H1 (cell line): ENCODE results near the gene ANKFY1. TPM values are rescaled to one million over a fixed set of nuclear protein-coding genes. Genes with fewer than 3 reads are reported as not detected.

Source experiments
- CTCF ChIA-PET: fragments of 300-600 bp; sonication (Branson Sonifier 250); formaldehyde crosslinking; loops from one replicate; lab custom pipeline; 2021; ENCODE audit not compliant: partially characterized antibody; lab: Charles Lee
- POLR2A ChIA-PET: fragments of 300-600 bp; sonication (Branson Sonifier 250); formaldehyde crosslinking; loops from one replicate; lab custom pipeline; 2021; ENCODE audit warnings: inconsistent platforms; ENCODE audit not compliant: partially characterized antibody; lab: Charles Lee
- DNase-seq, 2 experiments: peaks; one replicate each; pipeline versions ENCODE4 v3.0.0 to v3.0.0-alpha.2; 2010 to 2022; ENCODE audit warnings: low spot score in 2 of 2, low read depth in 1 of 2, mixed read lengths in 1 of 2
- FAIRE-seq: peaks from 2 replicates; lab custom pipeline; 2011; peaks lifted over from hg19 to GRCh38; lab: Jason Lieb, UNC
- H2AFZ ChIP-seq: 2 replicates; pipeline ENCODE4 v1.8.1; 2012; ENCODE audit warnings: low read length, inconsistent platforms
- H2AK5ac ChIP-seq: 2 replicates; pipeline ENCODE4 v1.6.1; 2013; ENCODE audit warnings: low read depth, low read length
- H2BK120ac ChIP-seq: replicated peaks from 2 replicates; pipeline ENCODE3; 2013; ENCODE audit warnings: low read depth, low read length, inconsistent platforms
- H2BK12ac ChIP-seq: 2 replicates; pipeline ENCODE4 v1.6.1; 2013; ENCODE audit warnings: low read depth, low read length
- H2BK15ac ChIP-seq: 2 replicates; pipeline ENCODE4 v1.6.1; 2013; ENCODE audit warnings: low read length
- H2BK20ac ChIP-seq: 2 replicates; pipeline ENCODE4 v1.6.1; 2013; ENCODE audit warnings: low read length
- H2BK5ac ChIP-seq: 2 replicates; pipeline ENCODE4 v1.6.1; 2013; ENCODE audit warnings: low read depth, low read length
- H3K14ac ChIP-seq: 2 replicates; pipeline ENCODE4 v1.6.1; 2013; ENCODE audit warnings: inconsistent platforms; ENCODE audit not compliant: insufficient read length
- H3K18ac ChIP-seq: 2 replicates; pipeline ENCODE4 v1.6.1; 2013; ENCODE audit warnings: low read length; ENCODE audit errors: extremely low read depth
- H3K23ac ChIP-seq: 2 replicates; pipeline ENCODE4 v1.6.1; 2013; ENCODE audit warnings: inconsistent platforms; ENCODE audit not compliant: insufficient read length
- H3K23me2 ChIP-seq: 2 replicates; pipeline ENCODE4 v1.6.1; 2013; ENCODE audit warnings: low read depth, low read length
- H3K27ac ChIP-seq: 2 replicates; pipeline ENCODE4 v1.6.1; 2011; ENCODE audit warnings: low read depth, low read length, inconsistent platforms
- H3K27me3 ChIP-seq, 4 experiments: replicated peaks in 1 of 4; 1 replicate in 1 of 4; 2 replicates in 3 of 4; pipeline versions ENCODE4 v1.6.1 to v1.8.1; 2011 to 2013; ENCODE audit warnings: low read length in 3 of 4, mild to moderate bottlenecking in 3 of 4, inconsistent platforms in 2 of 4, mixed read lengths in 2 of 4, moderate library complexity in 1 of 4; ENCODE audit not compliant: control insufficient read depth in 3 of 4, insufficient read depth in 3 of 4; ENCODE audit errors: extremely low read depth in 1 of 4
- H3K36me3 ChIP-seq, 4 experiments: 2 replicates each; pipeline versions ENCODE4 v1.6.1 to v1.8.1; 2011 to 2013; ENCODE audit warnings: mild to moderate bottlenecking in 4 of 4, low read length in 3 of 4, moderate library complexity in 2 of 4, control low read depth in 1 of 4, inconsistent platforms in 1 of 4; ENCODE audit not compliant: insufficient read depth in 4 of 4, control insufficient read depth in 2 of 4
- H3K4ac ChIP-seq: replicated peaks from 2 replicates; pipeline ENCODE3; 2013; ENCODE audit warnings: low read length, low read depth, mixed read lengths, inconsistent platforms; ENCODE audit not compliant: insufficient read length
- H3K4me1 ChIP-seq, 4 experiments: replicated peaks in 1 of 4; 1 replicate in 1 of 4; 2 replicates in 3 of 4; pipeline versions ENCODE4 v1.6.1 to v1.8.1; 2011 to 2013; ENCODE audit warnings: low read length in 3 of 4, inconsistent platforms in 2 of 4, mixed read lengths in 1 of 4; ENCODE audit not compliant: insufficient read depth in 4 of 4, control insufficient read depth in 3 of 4
- H3K4me2 ChIP-seq, 2 experiments: 2 replicates each; pipeline versions ENCODE4 v1.6.1 to v1.8.1; 2011 to 2013; ENCODE audit warnings: low read depth in 2 of 2, low read length in 2 of 2, control low read depth in 1 of 2, inconsistent platforms in 1 of 2, mild to moderate bottlenecking in 1 of 2; ENCODE audit not compliant: insufficient read depth in 1 of 2
- H3K4me3 ChIP-seq, 4 experiments: fragments of 200-600, 300-600 bp in 1 of 4; sonication (generic), shearing (Covaris generic), sonication (Bioruptor Twin) in 1 of 4; 2 replicates each; pipeline versions ENCODE4 v1.5.1 to v1.8.1; 2011 to 2016; ENCODE audit warnings: low read length in 4 of 4, low read depth in 3 of 4, control low read depth in 2 of 4, inconsistent platforms in 2 of 4, mild to moderate bottlenecking in 2 of 4, mixed read lengths in 1 of 4, moderate library complexity in 1 of 4; ENCODE audit not compliant: insufficient read depth in 2 of 4; ENCODE audit errors: extremely low read depth in 1 of 4
- H3K56ac ChIP-seq: replicated peaks from 2 replicates; pipeline ENCODE3; 2013; ENCODE audit warnings: low read depth, mild to moderate bottlenecking, mixed read lengths, low read length, inconsistent platforms; ENCODE audit not compliant: insufficient read length
- H3K79me1 ChIP-seq: 2 replicates; pipeline ENCODE4 v1.6.1; 2013; ENCODE audit warnings: low read depth, low read length, control low read depth
- H3K79me2 ChIP-seq, 2 experiments: 2 replicates each; pipeline versions ENCODE4 v1.6.1 to v1.8.1; 2012 to 2013; ENCODE audit warnings: low read length in 2 of 2, mild to moderate bottlenecking in 2 of 2, inconsistent platforms in 1 of 2; ENCODE audit not compliant: insufficient read depth in 2 of 2, control insufficient read depth in 1 of 2
- H3K9ac ChIP-seq, 4 experiments: replicated peaks in 1 of 4; 1 replicate in 1 of 4; 2 replicates in 3 of 4; pipeline versions ENCODE4 v1.6.1 to v1.8.1; 2011 to 2013; ENCODE audit warnings: low read depth in 3 of 4, low read length in 3 of 4, control low read depth in 2 of 4, mild to moderate bottlenecking in 2 of 4, moderate library complexity in 2 of 4, inconsistent platforms in 1 of 4; ENCODE audit errors: extremely low read depth in 1 of 4
- H3K9me3 ChIP-seq, 2 experiments: 2 replicates each; pipeline versions ENCODE4 v1.6.1 to v1.8.1; 2012 to 2013; ENCODE audit warnings: mild to moderate bottlenecking in 2 of 2, moderate library complexity in 2 of 2, control low read depth in 1 of 2, inconsistent platforms in 1 of 2, low read depth in 1 of 2, low read length in 1 of 2, mixed read lengths in 1 of 2; ENCODE audit not compliant: insufficient read depth in 2 of 2
- H4K20me1 ChIP-seq, 2 experiments: replicated peaks in 1 of 2; 2 replicates each; pipeline versions ENCODE3 to v1.8.1; 2011 to 2013; ENCODE audit warnings: inconsistent platforms in 2 of 2, low read length in 2 of 2, mild to moderate bottlenecking in 1 of 2; ENCODE audit not compliant: insufficient read depth in 2 of 2, control insufficient read depth in 1 of 2
- H4K5ac ChIP-seq: 2 replicates; pipeline ENCODE4 v1.6.1; 2013; ENCODE audit warnings: low read length, low read depth, mixed read lengths, inconsistent platforms; ENCODE audit not compliant: insufficient read length
- H4K8ac ChIP-seq: 2 replicates; pipeline ENCODE4 v1.8.0; 2013; ENCODE audit warnings: mild to moderate bottlenecking, moderate library complexity, low read length, inconsistent platforms; ENCODE audit not compliant: insufficient read depth; ENCODE audit errors: extremely low read depth
- H4K91ac ChIP-seq: replicated peaks from 2 replicates; pipeline ENCODE3; 2013; ENCODE audit warnings: low read length, mixed read lengths, inconsistent platforms; ENCODE audit not compliant: insufficient read length
- ATF2 ChIP-seq: IDR thresholded peaks from 2 replicates; pipeline ENCODE4 v1.6.1; 2012; ENCODE audit warnings: low read length, inconsistent platforms
- BACH1 ChIP-seq: IDR thresholded peaks from 2 replicates; pipeline ENCODE4 v1.6.1; 2012; ENCODE audit warnings: low read length, improper control_type of control experiment
- BCL11A ChIP-seq, 2 experiments: IDR thresholded peaks; one replicate each; pipeline ENCODE4 v1.6.1; 2011; ENCODE audit warnings: low read depth in 2 of 2, low read length in 2 of 2, mild to moderate bottlenecking in 2 of 2
- CHD1 ChIP-seq: IDR thresholded peaks from 2 replicates; pipeline ENCODE4 v1.6.1; 2012; ENCODE audit warnings: low read depth, low read length, improper control_type of control experiment
- CHD2 ChIP-seq: IDR thresholded peaks from 2 replicates; pipeline ENCODE4 v1.6.1; 2012; ENCODE audit warnings: low read length, improper control_type of control experiment
- CTBP2 ChIP-seq: IDR thresholded peaks from 2 replicates; pipeline ENCODE4 v1.7.0; 2011; ENCODE audit warnings: borderline replicate concordance, mild to moderate bottlenecking, moderate library complexity, mixed read lengths, low read length; ENCODE audit not compliant: insufficient read depth, insufficient read length
- EZH2 ChIP-seq: fragments of 200-600 bp; sonication (generic); IDR thresholded peaks from 2 replicates; pipeline ENCODE4 v1.7.1; 2012; ENCODE audit warnings: low read depth, mild to moderate bottlenecking, moderate library complexity, low read length, inconsistent platforms; ENCODE audit not compliant: severe bottlenecking
- MAFK ChIP-seq: IDR thresholded peaks from 2 replicates; pipeline ENCODE4 v1.6.1; 2012; ENCODE audit warnings: low read depth, mild to moderate bottlenecking, improper control_type of control experiment, low read length
- NANOG ChIP-seq: IDR thresholded peaks from 2 replicates; pipeline ENCODE4 v1.6.1; 2011; ENCODE audit warnings: low read length, low read depth, mild to moderate bottlenecking, inconsistent platforms; ENCODE audit not compliant: insufficient read depth, poor library complexity, severe bottlenecking
- RFX5 ChIP-seq: IDR thresholded peaks from 2 replicates; pipeline ENCODE4 v1.6.1; 2011; ENCODE audit warnings: low read depth, low read length, improper control_type of control experiment, borderline replicate concordance
- SP1 ChIP-seq: IDR thresholded peaks from 2 replicates; pipeline ENCODE4 v1.6.1; 2011; ENCODE audit warnings: low read depth, low read length
- SP4 ChIP-seq: IDR thresholded peaks from 2 replicates; pipeline ENCODE4 v1.6.1; 2012; ENCODE audit warnings: low read length, inconsistent platforms
- TAF1 ChIP-seq: IDR thresholded peaks from 2 replicates; pipeline ENCODE4 v1.6.1; 2011; ENCODE audit warnings: mild to moderate bottlenecking, low read depth, low read length
- WGBS, 2 experiments: shearing (Covaris generic) in 1 of 2; methylation state at CpG; one replicate each; pipeline versions ENCODE4 v1.1.6 to v1.1.7; 2013 to 2015; ENCODE audit warnings: low lambda C conversion rate in 2 of 2, mixed read lengths in 2 of 2, inconsistent platforms in 1 of 2, low coverage in 1 of 2, missing lambda C conversion rate in 1 of 2; ENCODE audit not compliant: insufficient replicate concordance in 2 of 2, insufficient coverage in 1 of 2, insufficient read length in 1 of 2; ENCODE audit errors: extremely low coverage in 1 of 2, missing lambda C conversion rate in 1 of 2; 5-methylcytosine and 5-hydroxymethylcytosine counted together
- polyA plus RNA-seq, 7 experiments: library from polyadenylated mRNA; depleted of rRNA in 3 of 7; stranded (reverse) in 5 of 7; unstranded in 2 of 7; fragments of >200 nt in 5 of 7; fragments of 200-250 nt in 2 of 7; gene quantifications; 1 replicate in 5 of 7; 2 replicates in 1 of 7; 4 replicates in 1 of 7; pipeline versions ENCODE4 v1.2.1 to v1.2.3, GENCODE V29; 2011 to 2013; ENCODE audit warnings: missing spikeins in 2 of 7, mixed read lengths in 2 of 7
- total RNA-seq: library from RNA; stranded (reverse); fragmentation: NEBNext Ultra II Directional; extraction: Animal tissue kit (Norgen Biotek cat#: 25700); gene quantifications from 2 replicates; pipeline ENCODE4 v1.2.1, GENCODE V29; 2021

ANKFY1 gene
- total and polyA plus RNA-seq, 2 of the 8 experiments (the other 6 are each of a cell fraction or from before 2014, with no cell fraction given): 28.3 to 45.3 TPM

GRCh38 chr17:4172356-4172755 is 91.4 kb downstream of the ANKFY1 start:
- Histone ChIP-seq H4K20me1 (peaks cover 1 to 9% of the 10 kb centered on the region in 2 experiments), H3K79me2 (no peaks in the 10 kb centered on the region), H3K4me2 (no peak overlapping the region), H2BK20ac (no peak overlapping the region), H3K4me3 (no peak overlapping the region), H3K23me2 (no peaks in the 10 kb centered on the region), H3K56ac (no peak overlapping the region), H3K9me3 (no peaks in the 10 kb centered on the region), H3K36me3 (peaks cover 35 to 88% (median 80%) of the 10 kb centered on the region in 4 experiments), H3K4ac (no peak overlapping the region), H4K8ac (no peak overlapping the region), H2AFZ (no peak overlapping the region), H3K27ac (no peak overlapping the region), H4K5ac (no peak overlapping the region), H2AK5ac (no peak overlapping the region), H2BK15ac (no peak overlapping the region), H2BK5ac (no peak overlapping the region), H3K18ac (no peak overlapping the region), H4K91ac (no peak overlapping the region), H3K27me3 (no peaks in the 10 kb centered on the region), H2BK12ac (no peak overlapping the region), H3K23ac (no peak overlapping the region), H3K79me1 (no peaks in the 10 kb centered on the region), H3K14ac (no peak overlapping the region), H3K4me1 (no peaks in the 10 kb centered on the region), H3K9ac (no peak overlapping the region), H2BK120ac (no peak overlapping the region)
- ChIA-PET POLR2A (interaction anchor here (2.2 kb wide), 1 partner anchor 13 kb away, joined by 4 read pairs; no protein-coding TSS in a partner anchor), CTCF (interaction anchor here (1.2 to 1.6 kb wide), 2 partner anchors 12 to 16 kb away, joined by 3 to 4 read pairs; no protein-coding TSS in a partner anchor)
- no peak for TF ChIP-seq RFX5
- no peak for TF ChIP-seq BCL11A (IDR thresholded peaks at IDR 0.05; ENCODE audit: low read depth in 2 of 2, low read length in 2 of 2)
- no peak for TF ChIP-seq CHD2
- TF ChIP-seq BACH1: no peak
- TF ChIP-seq EZH2: no peak
- TF ChIP-seq ATF2: no peak
- no peak for TF ChIP-seq CTBP2
- no peak for TF ChIP-seq NANOG
- no peak for TF ChIP-seq MAFK
- TF ChIP-seq TAF1: no peak
- TF ChIP-seq CHD1: no peak
- no peak for TF ChIP-seq SP4
- no peak for TF ChIP-seq SP1
- whole genome bisulfite sequencing, 2 experiments: 94% methylated on average over 12 of the region's 12 CpGs; no CpG with 5 or more reads in 1 of the 2 experiments
- FAIRE-seq: no peak
- DNase-seq: no peak
